Adrenal gland (tissue), 12 donors: Measurements from ENCODE around the gene VSIG4. TPM values are rescaled to one million over a fixed set of nuclear protein-coding genes. Genes with fewer than 3 reads are reported as not detected.

Experiments
- DNase-seq, 7 donors: peaks; one replicate each; pipeline ENCODE4 v3.0.0-alpha.2; 2019 to 2020
- H3K27ac ChIP-seq, 5 donors: fragments of 200-600 bp; sonication (generic) in 4 of 5; 1 replicate in 3 of 5; 2 replicates in 2 of 5; pipeline versions ENCODE4 v1.5.1 to v1.8.0; 2016 to 2020; ENCODE audit warnings: mild to moderate bottlenecking in 1 of 5
- H3K27me3 ChIP-seq: fragments of 200-600 bp; 2 replicates; pipeline ENCODE4 v1.8.0; 2021
- H3K36me3 ChIP-seq, 2 donors: fragments of 200-600 bp; replicated peaks in 1 of 2; 1 replicate in 1 of 2; 2 replicates in 1 of 2; pipeline versions ENCODE4 v1.5.1 to v1.8.0; 2018 to 2022
- H3K4me1 ChIP-seq, 2 donors: fragments of 200-600 bp; replicated peaks in 1 of 2; 1 replicate in 1 of 2; 2 replicates in 1 of 2; pipeline versions ENCODE4 v1.5.1 to v1.8.0; 2018 to 2021
- H3K4me3 ChIP-seq, 4 donors: fragments of 200-600 bp; sonication (generic) in 3 of 4; one replicate each; pipeline ENCODE4 v1.5.1; 2016 to 2018
- H3K9me3 ChIP-seq, 3 donors: fragments of 200-600 bp; sonication (generic) in 1 of 3; replicated peaks in 1 of 3; 1 replicate in 2 of 3; 2 replicates in 1 of 3; pipeline versions ENCODE4 v1.5.1 to v1.8.0; 2016 to 2021
- CTCF ChIP-seq, 6 experiments: fragments of 450-650 bp in 4 of 6; fragments of 200-600 bp in 2 of 6; sonication (generic) in 1 of 6; IDR thresholded peaks; 1 replicate in 5 of 6; 2 replicates in 1 of 6; pipeline versions ENCODE4 v1.5.1 to v1.8.0; 2016 to 2021; ENCODE audit warnings: antibody characterized with exemption in 6 of 6, mild to moderate bottlenecking in 2 of 6, moderate library complexity in 1 of 6
- POLR2A ChIP-seq, 2 donors: fragments of 450-650 bp; IDR thresholded peaks; one replicate each; pipeline ENCODE4 v1.6.1; 2017; ENCODE audit warnings: antibody characterized with exemption in 2 of 2, mild to moderate bottlenecking in 2 of 2, moderate library complexity in 1 of 2
- WGBS, 4 donors: extraction: QIAGEN DNeasy Blood & Tissue Kit in 2 of 4; methylation state at CpG; one replicate each; pipeline versions ENCODE4 v1.1.5 to v1.1.7; 2013 to 2017; 5-methylcytosine and 5-hydroxymethylcytosine counted together
- intact Hi-C, 2 donors: fragments of 100-400 bp; cut with DNase I; formaldehyde crosslinking; loops; one replicate each; pipeline versions ENCODE4 v1.14.1 to v1.15.0; 2022 to 2023
- polyA plus RNA-seq, 3 donors: library from polyadenylated mRNA; stranded (reverse); fragments of 200-250 nt in 2 of 3; fragments of 350-450 nt in 1 of 3; fragmentation: Illumina TruSeq in 1 of 3; extraction: RNeasy Lipid Tissue Mini Kit (QIAGEN cat#74804) in 1 of 3; gene quantifications; one replicate each; pipeline ENCODE4 v1.2.3, GENCODE V29; 2013 to 2014
- total RNA-seq, 9 donors: library from RNA; depleted of rRNA in 4 of 9; stranded (reverse); fragments of >200 nt in 4 of 9; fragments of 120-200 nt in 1 of 9; fragmentation: NEBNext Ultra II Directional in 1 of 9; extraction: Animal tissue kit (Norgen Biotek cat#: 25700) in 1 of 9; gene quantifications; one replicate each; pipeline versions ENCODE4 v1.1.0 to v1.2.4, GENCODE V29; 2013 to 2023
- donor health status: healthy with polysubstance abuse.
- donor health status: Bipolar disorder and iron deficiency.
- donor health status: DM: yes; HTN: yes; CAD: no.
- donor health status: DM: no; HTN: no; CAD: no.
- donor health status: DM: no; HTN: no; CAD: no.
- donor health status: DM: yes; HTN: yes; CAD: no.

The VSIG4 gene
- total and polyA plus RNA-seq, 12 donors = 9.9 to 609 (median 163) TPM

- H3K4me1 ChIP-seq = no peaks in the 10 kb centered on the region
- TF ChIP-seq CTCF (IDR thresholded peaks at IDR 0.05) (no peak), POLR2A (IDR thresholded peaks at IDR 0.05) (no peak)
- intact Hi-C loops = no loop called here
- H3K36me3 ChIP-seq = no peaks in the 10 kb centered on the region
- peaks cover 18% of the 10 kb centered on the region for H3K27me3 ChIP-seq
- H3K4me3 ChIP-seq = no peak overlapping the region
- no peak for DNase-seq
- no peaks in the 10 kb centered on the region for H3K9me3 ChIP-seq
- H3K27ac ChIP-seq = no peak overlapping the region
These were observed 38.3 kb downstream of the VSIG4 start for GRCh38 chrX:66001596-66001995.

- intact Hi-C loops = no loop called here
- no peak for DNase-seq
These were observed 39.1 kb downstream of the VSIG4 start for GRCh38 chrX:66000628-66001272.

GRCh38 chrX:66000178-66000577 is 39.7 kb downstream of the VSIG4 start:
- H3K27me3 ChIP-seq = peaks cover 18% of the 10 kb centered on the region
- no peak for DNase-seq
- H3K9me3 ChIP-seq = no peaks in the 10 kb centered on the region
- TF ChIP-seq CTCF (IDR thresholded peaks at IDR 0.05) (no peak), POLR2A (IDR thresholded peaks at IDR 0.05) (no peak)
- intact Hi-C loops = no loop called here
- 7 to 23% (median 11%) methylated on average over 1 of the region's 1 CpG for WGBS, 4 donors
- H3K36me3 ChIP-seq = no peaks in the 10 kb centered on the region
- no peak overlapping the region for H3K4me3 ChIP-seq
- H3K4me1 ChIP-seq = no peaks in the 10 kb centered on the region
- H3K27ac ChIP-seq = no peak overlapping the region

More at GRCh38 chrX:66000628-66001272, 39.1 kb downstream of the VSIG4 start:
- H3K27ac ChIP-seq = no peak overlapping the region
- TF ChIP-seq POLR2A (IDR thresholded peaks at IDR 0.05) = no peak
- TF ChIP-seq CTCF (IDR thresholded peaks at IDR 0.05) = no peak
- no peaks in the 10 kb centered on the region for H3K9me3 ChIP-seq
- no peak overlapping the region for H3K4me3 ChIP-seq
- 52 to 58% (median 56%) methylated on average over 3 of the region's 3 CpGs for WGBS, 4 donors
- no peaks in the 10 kb centered on the region for H3K36me3 ChIP-seq
- peaks cover 18% of the 10 kb centered on the region for H3K27me3 ChIP-seq
- H3K4me1 ChIP-seq = no peaks in the 10 kb centered on the region

GRCh38 chrX:65999563-66000148 is 40.2 kb downstream of the VSIG4 start:
- Histone ChIP-seq H3K27ac (no peak overlapping the region), H3K4me3 (no peak overlapping the region), H3K27me3 (peaks cover 18% of the 10 kb centered on the region), H3K9me3 (no peaks in the 10 kb centered on the region), H3K36me3 (no peaks in the 10 kb centered on the region), H3K4me1 (no peaks in the 10 kb centered on the region)
- TF ChIP-seq CTCF (IDR thresholded peaks at IDR 0.05) (no peak), POLR2A (IDR thresholded peaks at IDR 0.05) (no peak)
- 53 to 83% (median 71%) methylated on average over 1 of the region's 1 CpG for WGBS, 4 donors
- intact Hi-C loops = no loop called here
- no peak for DNase-seq
